Naive thymus-derived CD4-positive, alpha-beta T cell (primary cell): ENCODE measurements around the gene PRSS48. TPM values are rescaled to one million over a fixed set of nuclear protein-coding genes. Genes with fewer than 3 reads are reported as not detected.

Experiments used
- ATAC-seq: fragments of 150-1000 bp; cut with Tn5 transposase; 2 replicates; pipeline ENCODE4 v1.10.0; 2021; ENCODE audit warnings: mild to moderate bottlenecking, moderate library complexity
- CTCF ChIA-PET: fragments of 350-600 bp; sonication (Branson Sonifier 250); formaldehyde crosslinking; loops from one replicate; lab custom pipeline; 2021; ENCODE audit warnings: antibody characterized with exemption; lab: Charles Lee
- POLR2A ChIA-PET: fragments of 350-600 bp; sonication (Branson Sonifier 250); formaldehyde crosslinking; loops from one replicate; lab custom pipeline; 2021; ENCODE audit warnings: antibody characterized with exemption, inconsistent platforms; lab: Charles Lee
- DNase-seq, 9 donors: peaks; one replicate each; pipeline versions ENCODE4 v3.0.0 to v3.0.0-alpha.2; 2020 to 2022; ENCODE audit warnings: mixed read lengths in 1 of 9
- H3K27ac ChIP-seq: one replicate; pipeline ENCODE4 v1.7.0; 2013; ENCODE audit warnings: mild to moderate bottlenecking, low read depth, low read length, moderate library complexity
- H3K27me3 ChIP-seq, 2 donors: one replicate each; pipeline ENCODE4 v1.7.0; 2013; ENCODE audit warnings: low read length in 2 of 2, mild to moderate bottlenecking in 2 of 2, moderate library complexity in 2 of 2; ENCODE audit not compliant: control insufficient read depth in 2 of 2, insufficient read depth in 2 of 2
- H3K36me3 ChIP-seq, 3 experiments: 1 replicate in 2 of 3; 2 replicates in 1 of 3; pipeline ENCODE4 v1.7.0; 2013; ENCODE audit warnings: low read length in 3 of 3, mild to moderate bottlenecking in 3 of 3, moderate library complexity in 1 of 3; ENCODE audit not compliant: insufficient read depth in 3 of 3, control insufficient read depth in 2 of 3
- H3K4me1 ChIP-seq, 2 donors: one replicate each; pipeline ENCODE4 v1.7.0; 2013; ENCODE audit warnings: low read length in 2 of 2, mild to moderate bottlenecking in 2 of 2, moderate library complexity in 1 of 2; ENCODE audit not compliant: control insufficient read depth in 2 of 2, insufficient read depth in 2 of 2
- H3K4me3 ChIP-seq: 2 replicates; pipeline ENCODE4 v1.7.0; 2013; ENCODE audit warnings: mild to moderate bottlenecking, low read length
- H3K9me3 ChIP-seq, 3 experiments: 1 replicate in 2 of 3; 2 replicates in 1 of 3; pipeline ENCODE4 v1.7.0; 2013; ENCODE audit warnings: low read length in 3 of 3; ENCODE audit not compliant: control insufficient read depth in 2 of 3
- H3K27ac Mint-ChIP-seq, 9 donors: one replicate each; pipeline ENCODE4 v1.8.0; 2020 to 2022; ENCODE audit warnings: mixed read lengths in 9 of 9, mild to moderate bottlenecking in 8 of 9, moderate library complexity in 5 of 9, inconsistent platforms in 2 of 9
- H3K27me3 Mint-ChIP-seq, 5 donors: one replicate each; pipeline ENCODE4 v1.8.0; 2021 to 2022; ENCODE audit warnings: mixed read lengths in 5 of 5, mild to moderate bottlenecking in 1 of 5
- H3K36me3 Mint-ChIP-seq, 5 donors: one replicate each; pipeline ENCODE4 v1.8.0; 2020 to 2022; ENCODE audit warnings: mixed read lengths in 5 of 5, mild to moderate bottlenecking in 3 of 5, inconsistent platforms in 1 of 5
- H3K4me1 Mint-ChIP-seq, 7 donors: one replicate each; pipeline ENCODE4 v1.8.0; 2020 to 2022; ENCODE audit warnings: mixed read lengths in 7 of 7, mild to moderate bottlenecking in 3 of 7, inconsistent platforms in 1 of 7
- H3K4me3 Mint-ChIP-seq, 10 donors: one replicate each; pipeline ENCODE4 v1.8.0; 2020 to 2022; ENCODE audit warnings: mild to moderate bottlenecking in 10 of 10, mixed read lengths in 10 of 10, moderate library complexity in 6 of 10, inconsistent platforms in 2 of 10
- H3K9me3 Mint-ChIP-seq, 11 donors: one replicate each; pipeline ENCODE4 v1.8.0; 2020 to 2022; ENCODE audit warnings: mixed read lengths in 11 of 11, mild to moderate bottlenecking in 4 of 11, inconsistent platforms in 1 of 11, moderate library complexity in 1 of 11
- intact Hi-C, 2 donors: fragments of 100-400 bp; cut with micrococcal nuclease; formaldehyde crosslinking; loops; one replicate each; pipeline ENCODE4 v1.15.1; 2023
- polyA plus RNA-seq, 2 donors: library from polyadenylated mRNA; unstranded; fragments of 300-500 nt; fragmentation: Illumina TruSeq; gene quantifications; one replicate each; pipeline ENCODE4 v1.2.3, GENCODE V29; 2021
- total RNA-seq, 6 experiments: library from RNA in 5 of 6; stranded (reverse) in 5 of 6; gene quantifications; 1 replicate in 5 of 6; 2 replicates in 1 of 6; pipeline ENCODE4 v1.2.3 and lab custom pipeline; 2021 to 2026

Gene PRSS48
- total and polyA plus RNA-seq, 7 experiments from 2014 or later: not detected

DNA sequence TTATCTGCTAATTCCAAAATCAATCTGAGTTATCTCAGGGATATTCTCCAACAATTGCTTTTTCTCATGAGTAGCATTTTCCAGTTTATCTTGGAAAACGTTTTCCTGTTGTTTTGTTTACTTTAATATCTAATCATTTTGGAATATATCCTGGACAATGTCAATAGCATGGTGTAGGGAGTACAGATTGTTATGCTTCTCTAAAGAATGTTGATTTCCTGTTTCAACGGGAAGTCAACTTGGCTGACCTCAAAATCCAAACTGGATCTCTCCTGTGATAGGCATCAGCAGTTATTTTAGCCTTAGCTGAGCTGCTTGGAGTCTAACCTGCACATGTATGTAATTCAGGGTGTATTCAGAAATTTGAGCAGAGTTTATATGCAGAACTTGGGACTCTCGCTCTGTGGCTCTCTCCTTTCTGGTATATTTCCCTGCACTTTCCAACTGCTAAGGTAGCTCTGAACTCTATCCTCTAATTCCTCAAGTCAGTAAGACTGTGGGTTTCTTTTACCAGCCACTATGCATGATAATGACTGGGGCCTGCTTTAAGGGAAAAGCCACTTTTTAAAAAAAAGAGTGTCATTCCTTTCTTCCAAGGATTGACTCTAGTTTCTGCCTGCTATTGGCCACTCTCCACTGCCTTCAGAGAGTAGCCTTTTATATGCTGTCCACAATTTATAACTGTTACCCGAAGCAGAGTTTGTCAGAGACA lies 7.7 kb downstream of the PRSS48 start:
- Histone ChIP-seq H3K9me3 (no peaks in the 10 kb centered on the region), H3K4me1 (no peaks in the 10 kb centered on the region), H3K27me3 (no peaks in the 10 kb centered on the region), H3K27ac (no peak overlapping the region), H3K4me3 (no peak overlapping the region), H3K36me3 (no peaks in the 10 kb centered on the region)
- Mint-ChIP-seq H3K27me3 (peaks cover 0 to 9% (median 6%) of the 10 kb centered on the region in 5 donors), H3K27ac (no peak overlapping the region), H3K9me3 (peaks cover 0 to 29% (median 8%) of the 10 kb centered on the region in 11 donors), H3K4me3 (no peak overlapping the region), H3K4me1 (no peaks in the 10 kb centered on the region), H3K36me3 (peaks cover 0 to 6% (median 0%) of the 10 kb centered on the region in 5 donors)
- ChIA-PET POLR2A (no interaction called here), CTCF (no interaction called here)
- intact Hi-C loops: no loop called here
- DNase-seq: no peak
- ATAC-seq: no peak

DNA sequence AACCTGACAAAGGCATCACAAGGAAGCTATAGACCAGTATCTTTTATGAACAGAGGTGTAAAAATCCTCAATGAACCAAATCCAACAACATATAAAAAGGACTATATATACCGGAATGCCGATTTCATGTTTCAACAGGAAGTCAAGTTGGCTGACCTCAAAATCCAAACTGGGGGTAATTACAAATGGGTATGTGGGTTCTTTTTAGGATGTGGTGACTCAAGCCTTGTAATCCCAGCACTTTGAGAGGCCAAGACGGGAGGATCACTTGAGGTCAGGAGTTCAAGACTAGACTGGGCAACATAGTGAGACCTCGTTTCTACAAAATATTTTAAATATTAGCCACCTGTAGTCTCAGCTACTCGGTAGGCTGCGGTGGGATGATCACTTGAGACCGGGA lies 10.4 kb downstream of the PRSS48 start:
- H3K27me3 Mint-ChIP-seq: peaks cover 0 to 6% (median 0%) of the 10 kb centered on the region in 5 donors
- POLR2A ChIA-PET: no interaction called here
- DNase-seq (no peak), ATAC-seq (no peak)
- Histone ChIP-seq H3K4me3 (no peak overlapping the region), H3K36me3 (no peaks in the 10 kb centered on the region), H3K27ac (no peak overlapping the region), H3K27me3 (no peaks in the 10 kb centered on the region), H3K9me3 (no peaks in the 10 kb centered on the region), H3K4me1 (no peaks in the 10 kb centered on the region)
- CTCF ChIA-PET: no interaction called here
- no peak overlapping the region for H3K27ac Mint-ChIP-seq
- peaks cover 0 to 6% (median 0%) of the 10 kb centered on the region in 5 donors for H3K36me3 Mint-ChIP-seq
- H3K4me1 Mint-ChIP-seq: no peaks in the 10 kb centered on the region
- H3K4me3 Mint-ChIP-seq: no peak overlapping the region
- intact Hi-C loops: no loop called here
- peaks cover 0 to 30% (median 9%) of the 10 kb centered on the region in 11 donors for H3K9me3 Mint-ChIP-seq

DNA sequence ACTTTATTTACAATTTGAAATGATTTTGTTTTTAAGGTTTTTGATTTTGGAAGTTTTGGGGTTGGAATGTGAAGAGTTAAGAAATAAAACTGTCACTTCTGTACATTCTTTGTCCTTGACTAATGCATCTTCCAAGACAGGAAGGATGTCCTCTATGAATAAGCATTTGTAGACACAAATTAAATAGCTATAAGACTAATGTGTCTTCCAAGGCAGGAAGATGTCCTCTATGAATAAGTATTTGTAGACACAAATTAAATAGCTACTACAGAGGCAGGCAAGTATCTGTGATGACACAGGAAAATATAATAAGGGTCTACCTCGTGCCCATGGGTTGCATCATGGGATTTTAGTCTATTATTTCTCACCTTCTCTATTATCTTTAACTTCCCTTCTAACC lies 14.5 kb downstream of the PRSS48 start:
- Histone ChIP-seq H3K36me3 (no peaks in the 10 kb centered on the region), H3K27me3 (no peaks in the 10 kb centered on the region), H3K4me3 (no peak overlapping the region), H3K4me1 (no peaks in the 10 kb centered on the region), H3K9me3 (no peaks in the 10 kb centered on the region), H3K27ac (no peak overlapping the region)
- CTCF ChIA-PET: no interaction called here
- no peak for ATAC-seq
- Mint-ChIP-seq H3K27ac (no peak overlapping the region), H3K36me3 (no peaks in the 10 kb centered on the region), H3K4me3 (no peak overlapping the region), H3K9me3 (peaks cover 0 to 6% (median 0%) of the 10 kb centered on the region in 11 donors), H3K27me3 (no peaks in the 10 kb centered on the region), H3K4me1 (no peaks in the 10 kb centered on the region)
- DNase-seq: no peak
- POLR2A ChIA-PET: no interaction called here
- intact Hi-C loops: no loop called here

DNA sequence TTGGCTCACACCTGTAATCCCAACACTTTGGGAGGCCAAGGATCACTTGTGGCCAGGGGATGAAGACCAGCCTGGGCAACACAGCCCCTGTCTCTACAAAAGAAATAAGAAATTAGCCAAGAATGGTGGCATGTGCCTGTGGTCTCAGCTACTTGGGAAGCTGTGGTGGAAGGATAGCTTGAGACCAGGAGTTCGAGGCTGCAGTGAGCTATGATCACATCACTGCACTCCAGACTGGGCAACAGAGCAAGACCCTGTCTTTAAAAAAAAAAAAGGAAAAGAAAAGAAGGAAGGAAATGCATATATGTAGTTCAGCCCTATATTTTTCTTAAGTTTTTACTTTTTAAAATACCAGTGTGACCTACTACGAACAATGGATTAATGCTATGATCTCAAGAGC lies 15.1 kb downstream of the PRSS48 start:
- ChIA-PET POLR2A (no interaction called here), CTCF (no interaction called here)
- no peak for DNase-seq
- no peak overlapping the region for H3K27ac Mint-ChIP-seq
- Histone ChIP-seq H3K27ac (no peak overlapping the region), H3K4me3 (no peak overlapping the region), H3K27me3 (no peaks in the 10 kb centered on the region), H3K4me1 (no peaks in the 10 kb centered on the region), H3K9me3 (no peaks in the 10 kb centered on the region), H3K36me3 (no peaks in the 10 kb centered on the region)
- H3K4me1 Mint-ChIP-seq: no peaks in the 10 kb centered on the region
- ATAC-seq: no peak
- intact Hi-C loops: no loop called here
- H3K9me3 Mint-ChIP-seq: peaks cover 0 to 6% (median 0%) of the 10 kb centered on the region in 11 donors
- H3K36me3 Mint-ChIP-seq: no peaks in the 10 kb centered on the region
- no peaks in the 10 kb centered on the region for H3K27me3 Mint-ChIP-seq
- no peak overlapping the region for H3K4me3 Mint-ChIP-seq

DNA sequence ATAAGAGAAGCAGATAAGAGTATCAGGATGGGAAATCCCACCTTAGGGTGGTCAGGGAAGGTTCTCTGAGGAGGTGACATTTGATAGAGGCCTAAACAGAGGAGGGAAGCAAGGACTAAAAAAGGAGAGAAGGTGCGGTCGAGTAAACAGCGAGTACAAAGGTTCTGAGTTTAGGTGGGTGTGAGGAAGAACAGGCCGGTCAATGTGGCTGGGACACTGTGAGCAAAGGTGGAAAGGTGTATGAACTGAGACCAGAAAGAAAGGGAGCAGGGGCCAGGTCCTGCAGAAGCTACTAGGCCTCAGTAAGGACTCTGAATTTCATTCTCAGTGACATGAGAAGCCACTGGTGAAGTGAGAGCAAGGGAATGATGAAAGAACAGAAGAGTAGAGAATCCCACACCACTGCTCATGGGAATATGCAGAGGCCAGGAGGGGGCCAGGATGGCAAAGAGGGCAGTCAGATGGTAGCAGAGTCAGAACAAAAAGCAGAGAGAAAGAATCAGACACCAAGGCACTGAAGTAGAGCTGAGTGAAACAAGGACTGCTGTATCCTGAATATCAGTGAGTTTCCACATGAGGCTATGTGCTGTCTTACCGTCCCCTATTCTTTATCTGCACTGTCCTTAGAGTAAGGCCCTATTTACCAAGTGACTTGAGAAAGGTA lies 18.0 kb downstream of the PRSS48 start:
- H3K27me3 ChIP-seq: no peaks in the 10 kb centered on the region
- intact Hi-C loops: no loop called here
- H3K9me3 Mint-ChIP-seq: peaks cover 0 to 3% (median 0%) of the 10 kb centered on the region in 11 donors
- ChIA-PET POLR2A (no interaction called here), CTCF (no interaction called here)
- no peak overlapping the region for H3K27ac Mint-ChIP-seq
- H3K4me3 ChIP-seq: no peak overlapping the region
- peaks cover 0 to 5% (median 3%) of the 10 kb centered on the region in 5 donors for H3K27me3 Mint-ChIP-seq
- H3K4me1 ChIP-seq: no peaks in the 10 kb centered on the region
- H3K36me3 Mint-ChIP-seq: no peaks in the 10 kb centered on the region
- no peaks in the 10 kb centered on the region for H3K4me1 Mint-ChIP-seq
- no peak overlapping the region for H3K4me3 Mint-ChIP-seq
- no peak overlapping the region for H3K27ac ChIP-seq
- no peaks in the 10 kb centered on the region for H3K36me3 ChIP-seq
- H3K9me3 ChIP-seq: no peaks in the 10 kb centered on the region
- no peak for DNase-seq
- ATAC-seq: no peak

DNA sequence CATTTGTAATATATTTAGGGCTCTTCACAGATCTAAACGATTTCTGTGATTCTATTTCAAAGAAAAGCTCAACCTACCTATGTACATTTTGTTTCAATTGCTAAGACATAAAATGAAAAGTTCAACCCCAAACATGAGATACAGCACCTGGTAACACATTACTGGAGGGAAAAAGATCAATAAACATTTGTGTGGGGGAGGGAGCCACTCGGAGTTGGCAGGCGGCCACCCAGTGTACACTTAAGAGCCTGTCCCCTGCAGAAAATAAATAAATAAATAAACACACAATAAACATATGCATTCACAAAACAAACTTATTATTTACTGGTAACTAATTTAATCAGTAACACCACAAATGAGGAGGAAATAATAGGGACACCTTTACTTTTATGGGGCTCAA lies 19.3 kb downstream of the PRSS48 start:
- Mint-ChIP-seq H3K27me3 (peaks cover 0 to 7% (median 4%) of the 10 kb centered on the region in 5 donors), H3K4me1 (no peaks in the 10 kb centered on the region), H3K27ac (no peak overlapping the region), H3K4me3 (no peak overlapping the region), H3K9me3 (no peaks in the 10 kb centered on the region), H3K36me3 (no peaks in the 10 kb centered on the region)
- intact Hi-C loops: no loop called here
- Histone ChIP-seq H3K27ac (no peak overlapping the region), H3K27me3 (no peaks in the 10 kb centered on the region), H3K36me3 (no peaks in the 10 kb centered on the region), H3K4me1 (no peaks in the 10 kb centered on the region), H3K4me3 (no peak overlapping the region), H3K9me3 (no peaks in the 10 kb centered on the region)
- POLR2A ChIA-PET: no interaction called here
- no peak for DNase-seq
- CTCF ChIA-PET: no interaction called here
- ATAC-seq: no peak

DNA sequence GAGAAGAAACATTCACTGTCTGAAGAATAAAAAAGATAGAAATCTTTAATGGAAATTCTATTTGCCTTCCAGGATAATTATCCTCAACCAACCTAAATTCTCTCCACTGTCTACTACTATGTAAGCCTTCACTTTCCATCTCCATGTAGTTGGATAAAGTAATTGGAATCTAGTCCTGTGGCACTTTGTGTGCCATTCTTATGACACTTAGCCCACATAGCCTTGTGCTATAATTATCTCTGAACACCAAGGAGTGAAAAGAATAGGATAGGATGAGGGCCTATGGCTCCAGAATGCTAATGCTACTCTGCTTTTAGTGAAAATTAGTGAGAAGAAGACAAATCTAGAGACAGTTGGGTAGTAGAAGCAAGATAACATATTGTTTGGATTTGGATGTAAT lies 20.2 kb downstream of the PRSS48 start:
- ChIA-PET CTCF (no interaction called here), POLR2A (no interaction called here)
- Histone ChIP-seq H3K9me3 (no peaks in the 10 kb centered on the region), H3K36me3 (no peaks in the 10 kb centered on the region), H3K4me1 (no peaks in the 10 kb centered on the region), H3K4me3 (no peak overlapping the region), H3K27ac (no peak overlapping the region), H3K27me3 (no peaks in the 10 kb centered on the region)
- H3K4me1 Mint-ChIP-seq: no peaks in the 10 kb centered on the region
- no peak overlapping the region for H3K27ac Mint-ChIP-seq
- H3K9me3 Mint-ChIP-seq: peaks cover 0 to 2% (median 0%) of the 10 kb centered on the region in 11 donors
- peaks cover 0 to 11% (median 4%) of the 10 kb centered on the region in 5 donors for H3K27me3 Mint-ChIP-seq
- intact Hi-C loops: no loop called here
- no peak for ATAC-seq
- DNase-seq: no peak
- H3K36me3 Mint-ChIP-seq: no peaks in the 10 kb centered on the region
- no peak overlapping the region for H3K4me3 Mint-ChIP-seq
